Measurements from ENCODE around the gene RALGAPA1.

The RALGAPA1 gene

GRCh38 chr14:35499180-35499579, 309.9 kb downstream of the RALGAPA1 start:
- DNase-seq = no peak

GRCh38 chr14:35495278-35495677, 313.8 kb downstream of the RALGAPA1 start:
- no peak for DNase-seq

- no peak for DNase-seq
Measured at GRCh38 chr14:35492569-35493014, 316.5 kb downstream of the RALGAPA1 start.

Data from anterior cingulate cortex (tissue), 58 donors.